Body of pancreas (tissue), 4 donors: ENCODE data around the gene BCL2L12. TPM values are rescaled to one million over a fixed set of nuclear protein-coding genes. Genes with fewer than 3 reads are reported as not detected.
A peak's percentile ranks its signal among the peaks of the same experiment; 100 is the strongest.

Experiments
- ATAC-seq: fragments of 150-250 bp; one replicate; pipeline ENCODE4 v1.9.1; 2016
- DNase-seq, 4 donors: peaks; one replicate each; pipeline ENCODE4 v3.0.0-alpha.2; 2019
- H3K27ac ChIP-seq, 4 donors: fragments of 200-600 bp; sonication (generic); 1 replicate in 3 of 4; 2 replicates in 1 of 4; pipeline versions ENCODE4 v1.5.1 to v1.6.1; 2016 to 2019; ENCODE audit warnings: mild to moderate bottlenecking in 1 of 4, mixed read lengths in 1 of 4, moderate library complexity in 1 of 4
- H3K27me3 ChIP-seq, 2 donors: fragments of 200-600 bp; sonication (generic); one replicate each; pipeline ENCODE4 v1.6.0; 2016; ENCODE audit warnings: mild to moderate bottlenecking in 1 of 2
- H3K36me3 ChIP-seq, 2 donors: fragments of 200-600 bp; sonication (generic); replicated peaks in 1 of 2; 2 replicates each; pipeline ENCODE4 v1.5.1; 2016; ENCODE audit warnings: low read depth in 2 of 2; ENCODE audit not compliant: insufficient read depth in 1 of 2
- H3K4me1 ChIP-seq: fragments of 200-600 bp; sonication (generic); one replicate; pipeline ENCODE4 v1.6.0; 2016
- H3K4me3 ChIP-seq, 2 donors: fragments of 200-600 bp; sonication (generic); 1 replicate in 1 of 2; 2 replicates in 1 of 2; pipeline ENCODE4 v1.5.1; 2016 to 2019
- H3K9me3 ChIP-seq, 3 donors: fragments of 200-600 bp; sonication (generic); 1 replicate in 2 of 3; 2 replicates in 1 of 3; pipeline ENCODE4 v1.5.1; 2016
- POLR2A ChIP-seq, 3 donors: fragments of 450-650 bp; IDR thresholded peaks; one replicate each; pipeline ENCODE4 v1.6.1; 2016; ENCODE audit warnings: antibody characterized with exemption in 3 of 3, mild to moderate bottlenecking in 2 of 3
- whole genome bisulfite sequencing, 2 donors: methylation state at CpG; one replicate each; pipeline ENCODE4 v1.1.5; 2017; 5-methylcytosine and 5-hydroxymethylcytosine counted together
- intact Hi-C: fragments of 100-400 bp; cut with DNase I; formaldehyde crosslinking; loops from one replicate; pipeline ENCODE4 v1.15.1; 2023
- total RNA-seq, 2 donors: library from RNA; depleted of rRNA; stranded (reverse); fragments of >200 nt; gene quantifications; one replicate each; pipeline ENCODE4 v1.1.0, GENCODE V29; 2016
- TF ChIP-seq, protein P1 (sequence below), 7 experiments: fragments of 450-650 bp in 4 of 7; fragments of 200-600 bp in 3 of 7; sonication (generic) in 3 of 7; IDR thresholded peaks; one replicate each; pipeline ENCODE4 v1.5.1; 2016 to 2019; ENCODE audit warnings: antibody characterized with exemption in 7 of 7

The BCL2L12 gene
- total RNA-seq, 2 donors from 2014 or later = 3.6 to 5.6 TPM

DNA sequence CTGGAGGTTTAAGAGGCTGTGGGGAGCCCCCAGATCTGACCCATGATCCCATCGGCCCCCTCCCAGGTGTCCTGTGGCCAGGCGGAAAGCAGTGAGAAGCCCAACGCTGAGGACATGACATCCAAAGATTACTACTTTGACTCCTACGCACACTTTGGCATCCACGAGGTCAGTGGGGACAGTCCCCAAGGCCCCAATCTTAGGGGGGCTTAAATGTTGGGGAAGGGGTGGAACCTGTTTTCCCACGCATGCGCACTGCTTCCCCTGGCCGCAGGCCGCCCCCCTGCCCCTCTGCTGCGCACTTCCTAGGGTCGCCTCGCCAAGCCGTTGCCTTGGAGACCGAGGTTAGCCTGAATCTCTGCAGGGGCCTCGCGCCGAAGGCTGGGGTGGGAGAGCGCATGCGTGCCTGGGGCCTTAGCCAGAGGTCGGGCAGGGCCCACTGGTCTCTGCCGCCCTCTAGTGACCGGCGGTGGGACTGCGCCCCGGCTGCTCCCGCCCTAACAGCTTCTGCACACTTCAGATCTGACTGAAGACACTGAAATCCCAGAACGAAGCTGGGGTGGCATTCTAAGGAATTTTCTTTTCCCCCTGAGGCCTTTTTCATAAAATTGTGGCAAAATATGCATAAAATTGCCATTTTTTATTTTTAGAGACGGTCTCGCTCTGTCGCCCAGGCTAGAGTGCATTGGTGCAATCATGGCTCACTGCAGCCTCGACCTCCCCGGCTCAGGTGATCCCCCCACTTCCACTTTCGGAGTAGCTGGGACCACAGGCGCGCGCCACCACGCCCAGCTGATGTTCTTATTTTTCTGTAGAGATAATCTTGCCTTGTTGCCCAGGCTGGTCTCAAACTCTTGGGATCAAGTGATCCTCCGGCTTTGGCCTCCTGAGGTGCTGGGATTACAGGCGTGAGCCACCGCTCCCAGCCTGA lies 15.0 kb downstream of the BCL2L12 start:
- intact Hi-C loops = no loop called here
- 28 to 43% methylated on average over 15 to 40 of the region's 40 CpGs for WGBS, 2 donors
- Histone ChIP-seq H3K4me1 (peaks cover 44% of the 10 kb centered on the region), H3K4me3 (no peak overlapping the region), H3K27me3 (no peaks in the 10 kb centered on the region), H3K36me3 (peaks cover 6 to 19% of the 10 kb centered on the region in 2 donors), H3K9me3 (no peaks in the 10 kb centered on the region), H3K27ac (peak overlapping the region in 3 of 4 donors; percentile 49 to 73 (median 52))
- DNase-seq = peak; percentile 89 to 93 (median 92)
- no peak for ATAC-seq
- TF ChIP-seq, protein P1, sequence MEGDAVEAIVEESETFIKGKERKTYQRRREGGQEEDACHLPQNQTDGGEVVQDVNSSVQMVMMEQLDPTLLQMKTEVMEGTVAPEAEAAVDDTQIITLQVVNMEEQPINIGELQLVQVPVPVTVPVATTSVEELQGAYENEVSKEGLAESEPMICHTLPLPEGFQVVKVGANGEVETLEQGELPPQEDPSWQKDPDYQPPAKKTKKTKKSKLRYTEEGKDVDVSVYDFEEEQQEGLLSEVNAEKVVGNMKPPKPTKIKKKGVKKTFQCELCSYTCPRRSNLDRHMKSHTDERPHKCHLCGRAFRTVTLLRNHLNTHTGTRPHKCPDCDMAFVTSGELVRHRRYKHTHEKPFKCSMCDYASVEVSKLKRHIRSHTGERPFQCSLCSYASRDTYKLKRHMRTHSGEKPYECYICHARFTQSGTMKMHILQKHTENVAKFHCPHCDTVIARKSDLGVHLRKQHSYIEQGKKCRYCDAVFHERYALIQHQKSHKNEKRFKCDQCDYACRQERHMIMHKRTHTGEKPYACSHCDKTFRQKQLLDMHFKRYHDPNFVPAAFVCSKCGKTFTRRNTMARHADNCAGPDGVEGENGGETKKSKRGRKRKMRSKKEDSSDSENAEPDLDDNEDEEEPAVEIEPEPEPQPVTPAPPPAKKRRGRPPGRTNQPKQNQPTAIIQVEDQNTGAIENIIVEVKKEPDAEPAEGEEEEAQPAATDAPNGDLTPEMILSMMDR (IDR thresholded peaks at IDR 0.05) = peak; percentile 97 to 100 (median 99)
- TF ChIP-seq POLR2A (IDR thresholded peaks at IDR 0.05) = no peak

DNA sequence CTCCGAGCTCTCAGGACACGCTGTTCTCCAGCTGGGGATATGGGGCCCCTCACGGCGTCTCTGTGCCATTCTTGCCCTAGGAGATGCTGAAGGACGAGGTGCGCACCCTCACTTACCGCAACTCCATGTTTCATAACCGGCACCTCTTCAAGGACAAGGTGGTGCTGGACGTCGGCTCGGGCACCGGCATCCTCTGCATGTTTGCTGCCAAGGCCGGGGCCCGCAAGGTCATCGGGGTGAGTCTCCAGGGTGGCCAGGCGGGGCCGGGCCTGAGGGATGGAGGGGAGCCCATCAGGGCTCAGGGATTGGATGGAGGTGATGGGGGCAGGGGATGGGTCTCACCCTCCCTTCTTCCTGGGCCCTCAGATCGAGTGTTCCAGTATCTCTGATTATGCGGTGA lies 16.1 kb downstream of the BCL2L12 start:
- Histone ChIP-seq H3K4me1 (peaks cover 37% of the 10 kb centered on the region), H3K36me3 (peaks cover 6 to 21% of the 10 kb centered on the region in 2 donors), H3K4me3 (no peak overlapping the region), H3K27me3 (no peaks in the 10 kb centered on the region), H3K9me3 (no peaks in the 10 kb centered on the region), H3K27ac (no peak overlapping the region)
- TF ChIP-seq POLR2A (IDR thresholded peaks at IDR 0.05) = no peak
- TF ChIP-seq, protein P1 (IDR thresholded peaks at IDR 0.05) = no peak
- ATAC-seq (no peak), DNase-seq (no peak)
- 77 to 79% methylated on average over 19 of the region's 19 CpGs for WGBS, 2 donors
- intact Hi-C loops = no loop called here

DNA sequence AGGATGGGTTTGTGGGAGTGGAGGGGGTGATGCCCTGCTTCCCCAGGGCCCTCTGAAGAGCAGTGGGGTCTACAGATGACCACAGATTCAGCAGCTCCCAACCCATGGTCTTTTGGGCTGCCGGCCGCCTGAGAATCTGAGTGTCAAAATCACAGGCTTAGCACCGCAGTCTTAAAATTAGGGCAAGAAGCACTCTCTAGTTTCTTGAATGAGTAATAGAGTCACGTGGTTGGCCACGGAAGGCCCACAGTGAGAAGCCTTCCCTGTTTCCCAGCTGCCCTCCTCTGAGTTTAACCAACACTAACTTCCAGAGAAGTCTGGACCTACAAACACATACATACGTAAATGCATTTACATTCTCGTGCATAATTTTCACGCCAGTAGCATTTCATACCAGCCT lies 16.5 kb downstream of the BCL2L12 start:
- peak in 1 of 4 donors; percentile 1 for DNase-seq
- 89 to 95% methylated on average over 8 of the region's 8 CpGs for WGBS, 2 donors
- Histone ChIP-seq H3K9me3 (no peaks in the 10 kb centered on the region), H3K27ac (no peak overlapping the region), H3K4me3 (no peak overlapping the region), H3K4me1 (peaks cover 37% of the 10 kb centered on the region), H3K36me3 (peaks cover 6 to 21% of the 10 kb centered on the region in 2 donors), H3K27me3 (no peaks in the 10 kb centered on the region)
- ATAC-seq = no peak
- intact Hi-C loops = no loop called here
- TF ChIP-seq POLR2A (IDR thresholded peaks at IDR 0.05) = no peak
- TF ChIP-seq, protein P1 (IDR thresholded peaks at IDR 0.05) = no peak

DNA sequence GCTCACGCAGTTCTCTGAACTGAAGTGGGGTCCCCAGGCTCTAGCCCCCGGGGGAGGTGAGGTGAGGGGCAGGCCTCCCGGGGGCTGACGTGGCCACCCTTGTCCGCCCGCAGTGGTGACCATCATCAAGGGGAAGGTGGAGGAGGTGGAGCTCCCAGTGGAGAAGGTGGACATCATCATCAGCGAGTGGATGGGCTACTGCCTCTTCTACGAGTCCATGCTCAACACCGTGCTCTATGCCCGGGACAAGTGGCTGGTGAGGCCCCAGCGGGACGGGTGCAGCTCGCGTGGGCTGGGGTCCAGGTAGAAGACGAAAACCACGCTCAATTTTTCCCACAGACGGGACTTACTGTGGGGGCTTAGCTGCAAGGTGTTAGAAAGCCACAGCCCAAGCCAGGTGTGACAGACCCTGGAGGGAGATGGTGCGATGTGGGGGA lies 18.1 kb downstream of the BCL2L12 start:
- DNase-seq (no peak), ATAC-seq (no peak)
- TF ChIP-seq, protein P1 (IDR thresholded peaks at IDR 0.05) = no peak
- no peak for TF ChIP-seq POLR2A (IDR thresholded peaks at IDR 0.05)
- intact Hi-C loops = no loop called here
- Histone ChIP-seq H3K36me3 (peaks cover 6 to 21% of the 10 kb centered on the region in 2 donors), H3K9me3 (no peaks in the 10 kb centered on the region), H3K4me3 (no peak overlapping the region), H3K27me3 (no peaks in the 10 kb centered on the region), H3K27ac (no peak overlapping the region), H3K4me1 (peaks cover 27% of the 10 kb centered on the region)
- WGBS, 2 donors = 91 to 92% methylated on average over 18 of the region's 18 CpGs
